H4 (cell line): ENCODE data around the gene CAPNS1. TPM values are rescaled to one million over a fixed set of nuclear protein-coding genes. Genes with fewer than 3 reads are reported as not detected.
A peak's percentile ranks its signal among the peaks of the same experiment; 100 is the strongest.

ENCODE experiments used
- DNase-seq: peaks from one replicate; pipeline ENCODE4 v3.0.0-alpha.2; 2015; ENCODE audit warnings: low spot score
- total RNA-seq: library from RNA; depleted of rRNA; stranded (reverse); fragments of >200 nt; shearing (Covaris generic); gene quantifications from 2 replicates; pipeline ENCODE4 v1.2.3, GENCODE V29; 2014; rRNA removed

The CAPNS1 gene
- 462 and 482 TPM in 2 replicates for total RNA-seq

- DNase-seq: peak; percentile 99
These were observed at the start of gene CAPNS1 for GRCh38 chr19:36139473-36140303. TSS of gene CAPNS1 (plus strand) at chr19:36140066. CDS start at chr19:36141012, 946 bp downstream.

GRCh38 chr19:36090910-36091695, 48.8 kb upstream of the CAPNS1 start:
- no peak for DNase-seq

- DNase-seq: no peak
These were observed 47.3 kb upstream of the CAPNS1 start for GRCh38 chr19:36092566-36092965.

- no peak for DNase-seq
These were observed 46.7 kb upstream of the CAPNS1 start for GRCh38 chr19:36093146-36093662.

- no peak for DNase-seq
These were observed 46.2 kb upstream of the CAPNS1 start for GRCh38 chr19:36093687-36094086.

- DNase-seq: no peak
These were observed 42.8 kb upstream of the CAPNS1 start for GRCh38 chr19:36097036-36097435.

GRCh38 chr19:36099166-36099785, 40.6 kb upstream of the CAPNS1 start:
- no peak for DNase-seq

GRCh38 chr19:36100476-36100875, 39.4 kb upstream of the CAPNS1 start:
- DNase-seq: no peak

- DNase-seq: peak; percentile 22
These were observed 38.1 kb upstream of the CAPNS1 start for GRCh38 chr19:36101550-36102327.

- no peak for DNase-seq
These were observed 36.7 kb upstream of the CAPNS1 start for GRCh38 chr19:36103040-36103626.

- DNase-seq: no peak
These were observed 35.9 kb upstream of the CAPNS1 start for GRCh38 chr19:36103842-36104552.

- DNase-seq: no peak
These were observed 33.4 kb upstream of the CAPNS1 start for GRCh38 chr19:36106441-36106840.

GRCh38 chr19:36106991-36107390, 32.9 kb upstream of the CAPNS1 start:
- peak; percentile 23 for DNase-seq

GRCh38 chr19:36108684-36109083, 31.2 kb upstream of the CAPNS1 start:
- no peak for DNase-seq

- DNase-seq: no peak
These were observed 29.2 kb upstream of the CAPNS1 start, which contains the start of gene OVOL3 for GRCh38 chr19:36110487-36111199. TSS of gene OVOL3 (plus strand) at chr19:36111143. CDS start at chr19:36111203, 60 bp downstream.

GRCh38 chr19:36111200-36111539, 28.7 kb upstream of the CAPNS1 start:
- DNase-seq: no peak

GRCh38 chr19:36112678-36113077, 27.2 kb upstream of the CAPNS1 start:
- no peak for DNase-seq

GRCh38 chr19:36113425-36113824, 26.4 kb upstream of the CAPNS1 start:
- no peak for DNase-seq

GRCh38 chr19:36113894-36114720, 25.8 kb upstream of the CAPNS1 start:
- DNase-seq: peak; percentile 45
